GM21619 (cell line): ENCODE data around the gene CSNK2A2.

Experiments used
- ATAC-seq: cut with Tn5 transposase; IDR thresholded peaks from one replicate; pipeline ENCODE4 v1.9.1; 2021; ENCODE audit not compliant: unreplicated experiment

Gene CSNK2A2

DNA sequence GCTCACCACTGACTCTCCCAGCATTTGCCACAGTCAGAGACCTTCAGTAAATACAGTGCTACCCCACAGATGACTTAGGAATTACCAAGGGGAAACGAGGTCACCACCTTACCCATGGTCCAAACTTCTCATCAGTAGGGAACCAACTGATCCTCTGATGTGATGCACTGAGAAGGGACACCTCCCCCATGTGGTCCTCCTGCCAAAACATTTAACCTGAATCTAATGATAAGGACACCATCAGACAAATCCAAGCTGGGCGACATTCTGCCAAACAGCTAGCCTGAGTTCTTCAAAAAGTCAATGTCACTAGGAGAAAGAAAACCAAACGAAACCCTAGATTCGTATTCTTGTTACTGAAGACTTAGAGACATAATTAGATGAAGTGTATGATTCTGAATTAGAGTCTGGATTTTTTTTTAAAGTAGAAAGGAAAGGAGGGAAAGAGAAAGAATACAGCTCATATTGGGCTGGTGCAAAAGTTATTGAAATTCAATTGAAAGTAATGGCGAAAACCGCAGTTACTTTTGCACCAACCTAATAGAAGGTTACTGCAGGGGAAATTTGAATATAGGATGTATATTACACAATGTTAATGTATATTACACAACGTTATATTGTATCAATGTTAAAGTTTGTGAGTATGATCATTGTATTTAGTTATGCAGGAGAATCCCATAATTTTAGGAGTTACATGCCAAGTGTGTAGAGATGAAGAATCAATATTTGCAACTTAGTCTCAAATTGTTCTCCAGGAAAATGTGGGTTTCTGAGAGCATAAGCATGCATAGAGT lies 2.3 kb upstream of the CSNK2A2 start:
- ATAC-seq = no peak

DNA sequence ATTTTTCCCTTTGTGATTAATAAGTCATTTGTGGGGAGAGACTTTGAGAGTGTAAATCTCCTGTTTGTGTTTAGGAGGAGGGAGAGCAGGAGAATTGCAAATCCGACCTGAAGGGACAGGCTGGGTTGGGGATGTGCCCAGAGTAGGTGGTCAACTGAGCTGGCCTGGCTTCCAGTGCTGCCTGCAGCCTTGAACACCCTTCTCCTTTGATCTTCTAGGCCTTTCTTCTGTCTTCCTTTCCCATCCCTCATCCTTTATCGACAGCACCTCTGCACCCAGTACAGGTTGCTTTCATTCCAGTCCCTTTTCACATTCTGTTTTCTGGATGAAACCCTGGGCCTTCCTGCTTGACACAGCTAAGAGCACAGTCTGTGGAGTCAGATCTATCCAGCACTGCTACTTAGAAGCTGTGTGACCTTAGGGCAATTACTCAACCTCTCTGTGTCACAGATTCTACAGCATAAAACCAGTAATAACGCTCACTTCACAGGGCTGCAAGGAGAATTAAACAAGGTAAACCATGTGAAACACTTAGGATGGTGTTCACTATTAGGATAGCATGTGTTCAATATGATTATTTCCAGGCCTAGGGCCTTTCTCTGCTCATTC lies 1.0 kb upstream of the CSNK2A2 start:
- no peak for ATAC-seq

DNA sequence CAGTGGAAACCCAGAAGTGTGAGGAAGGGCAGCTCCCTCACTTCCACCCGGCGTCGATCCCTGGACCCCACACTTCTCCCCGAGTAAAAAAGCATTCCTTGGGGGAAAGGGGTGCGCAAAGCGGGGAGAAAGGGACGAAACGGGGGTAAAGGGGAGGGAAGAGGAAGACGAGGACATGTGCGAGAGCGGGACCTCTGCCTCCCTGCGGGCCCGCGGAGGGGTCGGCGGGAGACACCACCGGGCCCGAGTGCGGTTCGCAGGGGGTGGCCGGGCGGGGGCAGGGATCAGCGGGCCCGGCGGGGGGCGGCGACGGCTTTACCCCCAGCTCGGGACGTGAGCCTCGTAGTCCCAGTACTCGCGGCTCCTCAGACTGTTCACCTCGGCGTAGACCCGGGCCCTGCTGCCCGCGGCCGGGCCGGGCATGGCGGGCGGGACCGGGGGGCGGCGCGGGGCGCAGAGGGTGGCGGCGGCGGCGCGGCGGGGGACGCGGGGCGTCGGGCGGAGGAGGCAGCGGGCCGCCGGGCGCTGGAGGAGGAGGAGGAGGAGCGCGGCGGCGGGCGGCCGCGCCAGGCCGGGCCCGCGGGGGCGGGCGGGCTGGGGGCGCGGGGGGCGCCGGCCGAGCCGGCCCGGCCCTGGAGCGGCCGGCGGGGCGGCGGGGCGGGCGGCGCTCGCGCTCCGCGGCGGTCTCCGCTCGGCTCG lies 443 bp downstream of the CSNK2A2 start:
- no peak for ATAC-seq

DNA sequence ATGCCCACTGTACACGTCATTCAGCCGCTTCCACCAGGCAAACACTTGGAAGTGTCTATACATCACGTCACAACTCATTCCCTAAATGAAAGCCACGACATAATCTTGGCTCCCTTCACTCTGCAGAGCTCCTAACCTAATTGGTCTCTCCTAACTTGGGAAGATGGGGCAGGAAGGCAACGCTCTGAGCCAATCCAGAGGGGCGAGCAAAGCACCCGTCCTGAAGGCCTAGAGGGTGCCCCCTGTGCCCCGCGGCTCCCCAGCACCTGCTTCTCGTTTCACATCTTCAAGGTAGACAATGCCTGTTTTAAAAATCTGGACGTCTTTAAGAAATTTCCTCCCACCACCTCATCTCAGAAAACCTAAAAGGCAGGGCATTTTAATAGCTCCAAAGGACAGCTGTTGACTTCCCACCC lies 1.0 kb downstream of the CSNK2A2 start:
- no peak for ATAC-seq

DNA sequence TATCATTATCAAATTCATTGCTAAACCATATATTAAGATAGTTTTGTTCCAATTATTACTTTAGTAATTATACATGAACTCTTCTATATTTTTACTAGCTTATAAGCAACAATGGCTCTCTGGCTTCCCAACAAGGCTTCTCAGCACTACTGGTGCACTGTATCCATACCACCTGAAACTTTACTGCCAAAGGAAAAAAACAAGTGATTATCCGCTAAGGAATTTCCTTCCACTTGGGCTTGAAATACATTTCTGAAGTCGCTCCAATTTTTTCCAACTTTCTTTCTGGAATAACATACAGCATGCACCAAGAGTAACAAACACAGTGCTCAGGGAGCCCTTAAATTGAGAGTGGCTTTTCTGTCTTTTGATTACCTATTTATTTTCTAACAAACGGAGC lies 2.1 kb downstream of the CSNK2A2 start:
- ATAC-seq = no peak

DNA sequence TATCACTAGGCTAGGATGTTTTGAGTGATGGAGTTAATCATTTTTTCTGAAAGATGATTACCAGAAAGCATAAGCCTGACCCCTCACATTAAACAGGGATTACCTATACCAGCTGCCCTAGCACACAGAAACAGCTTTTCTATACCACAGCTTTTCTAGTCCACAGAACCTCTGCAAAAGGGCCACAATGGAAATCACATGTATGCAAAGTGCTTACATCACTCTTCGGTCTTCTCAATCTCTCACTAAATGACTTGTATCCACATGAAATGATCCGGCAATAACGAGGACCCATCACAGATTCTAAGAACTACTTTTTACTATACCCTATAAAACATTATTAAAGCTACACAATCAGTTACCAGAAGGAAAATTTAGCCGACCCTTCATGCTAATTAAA lies 2.6 kb downstream of the CSNK2A2 start:
- ATAC-seq = no peak

DNA sequence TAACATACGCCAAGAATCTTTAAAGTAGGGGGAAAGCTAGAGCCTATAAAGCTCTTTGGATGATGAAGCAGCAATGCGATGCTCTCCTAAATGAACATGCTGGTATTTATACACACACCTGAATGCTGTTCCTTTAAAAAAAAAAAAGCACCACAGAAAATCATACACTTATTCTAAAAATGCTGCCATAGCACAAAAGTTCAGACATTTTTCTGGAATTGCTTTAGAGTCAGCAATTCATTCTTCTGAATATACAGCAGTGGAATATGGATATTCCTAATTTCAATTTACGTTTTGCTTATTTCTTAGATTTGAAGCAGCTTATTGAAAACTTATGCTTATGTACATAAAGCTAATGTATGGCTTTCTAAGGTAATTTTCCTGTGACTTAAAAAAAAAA lies 3.1 kb downstream of the CSNK2A2 start:
- no peak for ATAC-seq

DNA sequence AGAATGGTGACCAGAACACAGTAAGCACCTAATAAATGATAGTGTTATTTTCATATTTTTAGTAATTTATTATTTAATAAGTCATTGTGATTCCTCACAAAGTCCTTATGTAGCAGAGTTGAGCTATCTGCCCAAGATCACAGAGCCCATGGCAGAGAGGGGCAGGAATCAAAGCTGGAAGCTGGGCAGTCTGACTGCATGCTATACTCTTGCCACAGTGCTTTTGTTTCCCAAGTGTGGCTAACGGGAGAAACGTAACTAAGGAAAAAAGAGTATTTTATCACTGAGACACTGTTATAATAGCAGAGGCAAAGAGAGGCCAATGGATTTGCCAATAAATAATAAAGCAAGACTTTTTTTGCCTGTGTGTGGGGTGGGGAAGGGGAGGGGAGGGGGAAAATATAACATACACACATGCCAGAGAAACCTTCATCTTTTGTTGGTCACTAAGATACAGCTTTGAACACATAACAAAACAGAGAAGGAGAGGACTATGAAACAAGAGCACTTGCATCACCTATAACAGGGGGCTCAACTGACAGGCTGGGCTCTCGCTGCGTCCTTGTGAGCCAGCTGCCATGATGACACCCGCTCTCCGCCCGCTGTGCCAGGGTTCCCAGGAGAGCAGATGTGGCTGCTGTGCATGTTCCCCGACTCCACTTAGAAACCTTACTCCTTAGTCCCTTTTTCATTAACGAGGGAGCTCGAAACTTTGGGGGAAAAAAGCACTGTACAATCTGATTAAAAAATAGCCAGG lies 10.1 kb downstream of the CSNK2A2 start:
- no peak for ATAC-seq

DNA sequence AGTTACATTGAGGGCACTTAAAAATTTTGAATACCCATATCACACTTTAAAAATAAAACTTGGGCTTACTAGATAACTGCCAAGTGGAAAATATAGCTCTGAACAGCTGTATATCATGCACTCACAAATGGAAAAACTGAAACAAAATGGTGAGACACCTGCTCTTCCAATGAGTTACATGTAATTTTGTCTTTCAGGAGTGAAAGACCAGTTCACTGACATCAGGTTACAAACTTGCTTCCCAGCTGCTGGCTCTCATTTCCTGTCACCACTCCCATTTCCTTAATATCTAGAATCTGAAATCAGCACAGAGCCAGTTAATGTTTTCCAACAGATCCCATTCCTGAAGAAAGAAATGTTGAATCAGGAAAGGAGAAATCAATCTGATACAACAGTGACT lies 10.8 kb downstream of the CSNK2A2 start:
- ATAC-seq = no peak

DNA sequence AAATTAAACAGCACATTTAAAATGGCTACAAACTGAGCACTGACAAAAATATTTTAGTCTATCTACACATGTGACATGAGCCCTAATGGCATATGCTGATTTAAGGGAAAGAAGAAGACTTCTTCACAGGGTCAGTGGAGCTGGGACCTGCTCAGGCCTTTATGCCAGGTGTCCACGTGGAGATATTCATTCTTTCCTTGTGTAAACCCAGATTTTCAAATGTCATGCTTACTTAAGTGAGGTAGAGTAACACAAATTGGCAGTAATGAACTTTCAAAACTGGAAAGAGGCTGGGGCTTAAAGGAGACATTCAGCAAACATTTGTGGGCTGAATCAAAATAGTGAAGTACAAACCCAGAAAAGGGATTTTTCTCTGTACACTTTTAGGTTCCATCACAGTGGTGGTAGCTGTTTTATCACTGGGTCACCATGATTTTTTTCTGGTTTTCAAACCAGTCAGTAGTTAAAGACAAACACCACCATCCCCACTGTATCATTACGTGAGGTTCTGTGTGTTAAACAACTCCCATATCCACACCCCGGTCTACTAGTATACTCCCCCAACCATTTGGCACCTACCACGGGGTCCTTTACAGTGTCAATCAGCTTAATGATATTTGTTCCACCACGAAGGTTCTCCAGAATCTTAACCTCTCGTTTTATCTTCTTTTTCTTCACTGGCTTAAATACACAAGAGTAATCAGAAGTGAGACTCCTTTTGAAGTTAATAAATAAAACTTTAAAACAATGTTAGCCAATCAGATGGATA lies 11.5 kb downstream of the CSNK2A2 start:
- ATAC-seq = no peak

DNA sequence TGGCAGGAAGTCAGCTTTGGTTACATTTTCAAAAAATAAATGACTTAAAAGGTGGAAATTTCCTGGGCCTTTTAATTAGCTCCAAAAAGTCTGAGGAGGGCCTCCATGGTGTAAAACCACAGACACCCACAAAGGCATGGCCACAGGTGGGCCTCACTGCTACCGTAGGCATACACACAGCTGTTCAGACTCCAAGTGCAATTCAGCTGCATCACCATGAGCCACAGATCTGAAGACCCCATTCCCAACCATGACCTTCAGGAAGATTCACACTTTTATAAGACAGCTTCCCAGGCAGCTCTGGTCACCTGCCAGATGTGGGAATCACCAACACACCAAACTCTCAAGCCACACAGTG lies 20.6 kb downstream of the CSNK2A2 start:
- no peak for ATAC-seq

DNA sequence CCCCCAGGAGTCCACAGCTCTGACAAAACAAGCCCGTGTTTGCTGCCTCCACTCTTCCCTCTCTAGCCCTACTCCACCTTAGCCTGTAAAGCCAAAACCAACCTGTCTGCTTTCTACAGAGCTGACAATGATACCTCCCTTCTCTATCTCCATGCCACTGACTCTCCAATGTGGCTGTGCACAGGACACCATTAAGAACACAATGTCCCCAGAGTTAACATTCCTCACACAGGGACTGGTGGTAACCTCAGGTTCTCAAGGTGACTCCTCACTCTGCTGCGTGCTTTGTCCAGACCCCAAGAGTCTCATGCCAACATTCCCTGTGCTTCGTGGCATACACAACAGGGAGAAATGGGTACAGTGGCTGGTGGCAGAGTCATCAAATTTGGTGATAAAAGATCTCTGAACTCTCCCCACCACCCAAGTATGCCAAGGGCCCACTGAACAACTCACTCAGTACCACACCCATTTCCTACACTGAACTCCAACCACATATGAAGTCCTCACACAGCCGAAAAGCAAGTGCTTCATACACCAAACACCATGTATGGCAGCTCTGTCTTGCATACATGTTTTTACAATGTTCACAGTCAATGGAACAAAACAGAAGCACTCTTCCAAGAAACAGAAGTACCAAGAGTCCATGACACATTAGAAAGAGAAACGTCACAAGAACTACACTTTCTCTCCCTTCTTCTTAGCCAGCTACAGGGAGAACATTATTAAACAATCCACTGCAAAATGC lies 21.1 kb downstream of the CSNK2A2 start:
- ATAC-seq = no peak

DNA sequence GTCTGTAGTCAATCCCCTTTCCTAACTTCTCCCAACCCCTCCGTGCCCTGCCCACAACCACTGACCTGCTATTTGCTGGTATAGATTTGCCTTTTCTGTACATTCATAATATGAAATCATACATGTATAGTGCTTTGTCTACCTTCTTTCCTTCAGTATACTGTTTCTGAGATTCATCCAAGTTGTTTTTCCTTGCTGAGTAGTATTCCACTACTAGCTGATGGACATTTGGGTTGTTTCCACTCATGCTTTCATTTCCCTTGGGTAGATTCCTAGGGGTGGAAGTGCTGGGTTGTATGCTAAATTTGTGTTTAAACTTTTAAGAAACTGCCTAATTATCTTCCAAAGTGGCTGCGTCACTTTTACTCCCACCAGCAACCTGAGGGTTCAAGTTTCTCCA lies 27.7 kb downstream of the CSNK2A2 start:
- no peak for ATAC-seq

DNA sequence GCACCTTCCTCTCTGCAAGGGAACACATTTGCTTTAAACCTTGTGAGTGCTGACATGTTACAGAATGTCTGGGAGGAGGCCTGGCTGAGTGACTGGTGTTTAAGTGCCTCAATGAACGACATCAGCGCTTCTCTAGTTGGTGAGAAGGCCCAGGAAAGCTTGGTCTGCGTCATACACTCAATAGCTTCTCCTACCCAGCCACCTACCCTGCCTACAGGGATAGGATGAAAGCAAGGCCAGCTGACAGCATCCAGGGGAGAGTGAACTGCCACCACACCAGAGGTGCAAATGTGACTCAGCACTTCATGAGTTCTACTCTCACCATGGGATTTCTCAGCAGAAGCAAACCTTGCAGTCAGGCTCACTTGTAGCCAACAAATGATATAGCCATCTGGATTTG lies 37.1 kb downstream of the CSNK2A2 start:
- ATAC-seq = no peak

DNA sequence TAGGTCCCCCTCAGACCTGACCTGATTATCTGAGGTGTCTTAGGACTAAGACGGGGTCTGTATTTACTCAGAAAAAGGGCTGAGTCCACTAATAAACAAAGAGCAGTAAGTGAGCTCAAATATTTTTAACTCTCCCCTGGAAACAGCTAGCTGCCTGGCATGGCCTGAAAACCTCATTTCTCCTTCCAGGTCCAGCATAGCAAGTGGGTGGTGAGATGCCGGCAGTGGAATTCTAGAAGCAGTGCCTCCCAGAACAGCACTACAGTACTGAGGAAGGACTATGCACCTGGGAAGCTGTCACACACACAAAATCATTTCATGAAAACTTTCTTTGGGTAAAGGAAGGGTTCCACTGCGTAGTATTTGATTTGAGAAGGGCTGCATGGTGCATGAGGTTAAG lies 39.2 kb downstream of the CSNK2A2 start:
- no peak for ATAC-seq

DNA sequence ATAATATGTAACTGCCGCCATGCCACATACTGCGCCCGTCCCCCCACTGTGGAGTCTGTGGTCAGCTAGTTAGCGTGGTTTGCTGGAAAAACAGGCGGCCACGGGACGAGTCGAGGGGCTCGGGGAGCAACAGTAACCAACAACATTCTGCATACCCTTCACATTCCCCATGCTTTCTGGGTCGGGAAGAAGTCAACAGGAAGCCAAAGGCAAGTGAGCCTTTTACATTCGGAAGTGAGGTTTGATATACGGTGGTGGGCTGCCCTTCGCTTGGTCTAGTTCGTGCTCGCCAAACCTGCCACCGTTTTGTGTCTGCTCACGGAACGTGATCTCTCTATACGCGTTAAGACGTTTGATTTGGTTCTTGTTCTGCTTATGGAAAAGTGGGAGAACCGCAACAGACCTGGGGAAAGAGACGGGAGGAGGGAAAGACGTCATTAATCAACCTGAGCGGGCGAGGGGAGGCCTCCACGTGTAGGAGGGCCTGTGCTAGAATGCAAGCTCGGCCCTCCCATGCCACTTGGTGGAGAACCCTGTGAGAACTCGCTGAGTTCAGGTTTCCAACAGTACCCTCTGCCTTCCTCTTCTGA lies 39.9 kb downstream of the CSNK2A2 start:
- ATAC-seq = no peak

DNA sequence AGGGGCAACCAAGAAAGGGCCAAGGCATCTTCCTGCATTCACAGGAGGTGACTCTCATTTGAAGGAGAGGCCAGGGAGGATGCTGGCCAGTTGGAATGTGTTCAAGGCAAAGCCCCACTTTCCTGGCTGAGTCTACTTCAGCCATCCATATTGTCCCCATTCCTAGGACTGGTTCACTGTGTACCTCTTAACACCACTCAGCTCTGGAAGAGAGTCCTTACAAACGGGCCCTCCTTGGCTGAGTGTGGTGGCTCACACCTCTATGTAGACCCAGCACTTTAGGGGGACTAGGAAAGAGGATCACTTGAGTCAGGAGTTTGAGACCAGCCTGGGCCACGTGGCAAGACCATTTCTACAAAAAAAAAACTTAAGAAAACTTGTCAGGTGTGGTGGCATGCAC lies 40.7 kb downstream of the CSNK2A2 start:
- ATAC-seq = no peak

DNA sequence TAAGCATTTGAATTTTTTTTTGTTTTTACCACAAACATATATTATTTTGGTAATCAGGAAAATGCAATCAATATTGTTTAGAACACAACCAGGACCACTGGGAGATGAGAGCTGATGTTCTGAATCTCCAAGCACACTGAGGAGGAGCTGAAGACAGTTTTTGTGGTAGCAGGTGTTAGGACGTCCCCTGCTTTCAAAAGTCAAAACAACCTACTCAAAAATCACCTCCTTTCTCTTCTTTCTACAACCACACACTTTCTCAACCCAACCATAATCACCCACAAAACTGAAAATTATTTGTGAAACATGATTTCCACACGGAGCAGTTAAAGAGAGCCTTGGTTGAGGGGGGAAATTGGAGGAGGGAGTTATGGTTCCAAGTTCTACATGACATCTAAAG lies 42.1 kb downstream of the CSNK2A2 start:
- no peak for ATAC-seq

DNA sequence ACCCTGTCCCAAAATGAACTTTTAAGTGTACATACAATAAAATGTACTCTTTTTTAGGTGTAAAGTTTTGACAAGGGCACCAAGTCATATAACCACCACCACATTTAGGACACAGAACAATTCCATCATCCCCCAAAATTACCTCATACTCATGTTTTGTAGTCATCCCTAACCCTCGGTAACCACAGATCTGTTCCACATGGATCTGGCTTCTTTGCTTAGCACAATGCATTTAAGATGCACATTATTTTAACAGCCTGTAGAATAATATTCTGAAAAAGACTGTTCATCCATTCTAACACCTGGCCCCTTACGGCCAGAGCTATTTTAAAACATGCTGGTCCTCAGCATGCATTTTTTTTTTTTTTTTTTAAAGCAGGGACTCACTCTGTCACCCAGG lies 43.6 kb downstream of the CSNK2A2 start:
- no peak for ATAC-seq
